CD4-positive, alpha-beta memory T cell (primary cell): ENCODE results near the gene XPR1. TPM values are rescaled to one million over a fixed set of nuclear protein-coding genes. Genes with fewer than 3 reads are reported as not detected.
"Not testable (repeated sequence)": the region's sequence is repeated elsewhere in the genome, so short reads cannot be mapped to it uniquely, and the experiment has no call there.

Experiments
- CTCF ChIA-PET: fragments of 350-600 bp; sonication (Branson Sonifier 250); formaldehyde crosslinking; loops from one replicate; lab custom pipeline; 2021; ENCODE audit warnings: inconsistent platforms; ENCODE audit not compliant: partially characterized antibody; lab: Charles Lee
- POLR2A ChIA-PET: fragments of 350-600 bp; sonication (Branson Sonifier 250); formaldehyde crosslinking; loops from one replicate; lab custom pipeline; 2021; ENCODE audit not compliant: partially characterized antibody; lab: Charles Lee
- DNase-seq, 5 donors: peaks; one replicate each; pipeline versions ENCODE4 v3.0.0 to v3.0.0-alpha.2; 2020 to 2022; ENCODE audit warnings: mixed read lengths in 1 of 5
- H3K27ac ChIP-seq: one replicate; pipeline ENCODE4 v1.7.0; 2013; ENCODE audit warnings: low read depth, low read length
- H3K27me3 ChIP-seq: 2 replicates; pipeline ENCODE4 v1.7.0; 2013; ENCODE audit warnings: mild to moderate bottlenecking, low read length, moderate library complexity; ENCODE audit not compliant: insufficient read depth
- H3K36me3 ChIP-seq: 2 replicates; pipeline ENCODE4 v1.7.0; 2013; ENCODE audit warnings: mild to moderate bottlenecking, low read length, moderate library complexity; ENCODE audit not compliant: insufficient read depth
- H3K4me1 ChIP-seq: 2 replicates; pipeline ENCODE4 v1.7.0; 2013; ENCODE audit warnings: mild to moderate bottlenecking, low read length, moderate library complexity; ENCODE audit not compliant: insufficient read depth
- H3K4me3 ChIP-seq, 2 donors: one replicate each; pipeline ENCODE4 v1.7.0; 2013; ENCODE audit warnings: low read length in 2 of 2, mild to moderate bottlenecking in 1 of 2
- H3K9me3 ChIP-seq, 2 donors: one replicate each; pipeline ENCODE4 v1.7.0; 2013; ENCODE audit warnings: low read length in 2 of 2, control low read depth in 1 of 2; ENCODE audit not compliant: control insufficient read depth in 1 of 2
- H3K27ac Mint-ChIP-seq, 7 donors: one replicate each; pipeline ENCODE4 v1.8.0; 2020 to 2021; ENCODE audit warnings: mixed read lengths in 7 of 7, mild to moderate bottlenecking in 6 of 7, inconsistent platforms in 3 of 7, moderate library complexity in 3 of 7
- H3K27me3 Mint-ChIP-seq, 2 donors: one replicate each; pipeline ENCODE4 v1.8.0; 2020 to 2021; ENCODE audit warnings: mixed read lengths in 2 of 2
- H3K36me3 Mint-ChIP-seq, 2 donors: one replicate each; pipeline ENCODE4 v1.8.0; 2020 to 2021; ENCODE audit warnings: mixed read lengths in 2 of 2, inconsistent platforms in 1 of 2, mild to moderate bottlenecking in 1 of 2
- H3K4me1 Mint-ChIP-seq, 4 donors: one replicate each; pipeline ENCODE4 v1.8.0; 2020 to 2021; ENCODE audit warnings: mixed read lengths in 4 of 4, mild to moderate bottlenecking in 1 of 4
- H3K4me3 Mint-ChIP-seq, 8 donors: one replicate each; pipeline ENCODE4 v1.8.0; 2020 to 2021; ENCODE audit warnings: mixed read lengths in 8 of 8, mild to moderate bottlenecking in 7 of 8, moderate library complexity in 6 of 8, inconsistent platforms in 3 of 8
- H3K9me3 Mint-ChIP-seq, 8 donors: one replicate each; pipeline ENCODE4 v1.8.0; 2020 to 2021; ENCODE audit warnings: mixed read lengths in 8 of 8, mild to moderate bottlenecking in 5 of 8, inconsistent platforms in 3 of 8, moderate library complexity in 1 of 8
- intact Hi-C: fragments of 100-400 bp; cut with micrococcal nuclease; formaldehyde crosslinking; loops from one replicate; pipeline ENCODE4 v1.15.1; 2023
- polyA plus RNA-seq, 2 donors: library from polyadenylated mRNA; unstranded; fragments of 300-500 nt; fragmentation: Illumina TruSeq; gene quantifications; one replicate each; pipeline ENCODE4 v1.2.3, GENCODE V29; 2021
- total RNA-seq, 2 experiments: library from RNA; stranded (reverse); gene quantifications; one replicate each; pipeline ENCODE4 v1.2.3, GENCODE V29; 2021

The XPR1 gene
- total and polyA plus RNA-seq, 4 experiments from 2014 or later: 6.5 to 17.0 (median 12.6) TPM

GRCh38 chr1:180854001-180854400 lies 222.2 kb downstream of the XPR1 start:
- Histone ChIP-seq H3K4me1 (peaks cover 21% of the 10 kb centered on the region), H3K27ac (no peak overlapping the region), H3K4me3 (no peak overlapping the region), H3K36me3 (no peaks in the 10 kb centered on the region), H3K27me3 (no peaks in the 10 kb centered on the region), H3K9me3 (no peaks in the 10 kb centered on the region)
- H3K27me3 Mint-ChIP-seq: no peaks in the 10 kb centered on the region
- H3K4me1 Mint-ChIP-seq: peaks cover 17 to 32% (median 25%) of the 10 kb centered on the region in 4 donors
- no peak for DNase-seq
- CTCF ChIA-PET: interaction anchor here (0.9 to 2.1 kb wide), 3 partner anchors 9 to 41 kb away, joined by 3 to 10 read pairs (median 5); no protein-coding TSS in a partner anchor
- no peak overlapping the region for H3K4me3 Mint-ChIP-seq
- H3K9me3 Mint-ChIP-seq: peaks cover 0 to 11% (median 5%) of the 10 kb centered on the region in 8 donors
- peak overlapping the region in 1 of 7 donors; percentile 0 for H3K27ac Mint-ChIP-seq
- POLR2A ChIA-PET: no interaction called here
- intact Hi-C loops: no loop called here
- peaks cover 8 to 23% of the 10 kb centered on the region in 2 donors for H3K36me3 Mint-ChIP-seq

GRCh38 chr1:180854456-180854855 lies 222.6 kb downstream of the XPR1 start:
- no peaks in the 10 kb centered on the region for H3K27me3 ChIP-seq
- peaks cover 21% of the 10 kb centered on the region for H3K4me1 ChIP-seq
- Mint-ChIP-seq H3K4me1 (peaks cover 17 to 31% (median 25%) of the 10 kb centered on the region in 4 donors), H3K27ac (peak overlapping the region in 1 of 7 donors; percentile 14), H3K36me3 (peaks cover 6 to 21% of the 10 kb centered on the region in 2 donors), H3K4me3 (no peak overlapping the region), H3K9me3 (peaks cover 0 to 11% (median 5%) of the 10 kb centered on the region in 8 donors), H3K27me3 (no peaks in the 10 kb centered on the region)
- no peak overlapping the region for H3K27ac ChIP-seq
- H3K36me3 ChIP-seq: no peaks in the 10 kb centered on the region
- ChIA-PET CTCF (interaction anchor here (0.9 to 2.1 kb wide), 4 partner anchors 8 to 41 kb away, joined by 3 to 10 read pairs (median 4); no protein-coding TSS in a partner anchor), POLR2A (no interaction called here)
- no peaks in the 10 kb centered on the region for H3K9me3 ChIP-seq
- DNase-seq: no peak
- no peak overlapping the region for H3K4me3 ChIP-seq
- intact Hi-C loops: no loop called here

- not testable (repeated sequence) for H3K36me3 Mint-ChIP-seq, H3K27me3 Mint-ChIP-seq
Measured at GRCh38 chr1:180857947-180858725, 226.3 kb downstream of the XPR1 start.

GRCh38 chr1:180859306-180859705 lies 227.5 kb downstream of the XPR1 start:
- Histone ChIP-seq H3K4me1 (no peaks in the 10 kb centered on the region), H3K27ac (no peak overlapping the region), H3K36me3 (no peaks in the 10 kb centered on the region), H3K9me3 (no peaks in the 10 kb centered on the region), H3K4me3 (no peak overlapping the region), H3K27me3 (no peaks in the 10 kb centered on the region)
- intact Hi-C loops: no loop called here
- Mint-ChIP-seq H3K4me1 (peaks cover 0 to 4% (median 2%) of the 10 kb centered on the region in 4 donors), H3K9me3 (no peaks in the 10 kb centered on the region), H3K27me3 (no peaks in the 10 kb centered on the region), H3K36me3 (peaks cover 0 to 3% of the 10 kb centered on the region in 2 donors), H3K4me3 (no peak overlapping the region), H3K27ac (no peak overlapping the region)
- CTCF ChIA-PET: no interaction called here
- POLR2A ChIA-PET: no interaction called here
- DNase-seq: no peak

More at GRCh38 chr1:180857947-180858725, 226.3 kb downstream of the XPR1 start:
- peaks cover 4 to 10% (median 7%) of the 10 kb centered on the region in 4 donors for H3K4me1 Mint-ChIP-seq
- H3K27ac ChIP-seq, H3K27ac Mint-ChIP-seq, H3K9me3 Mint-ChIP-seq, H3K9me3 ChIP-seq, H3K4me3 Mint-ChIP-seq, H3K27me3 ChIP-seq, CTCF ChIA-PET, intact Hi-C loops, DNase-seq, H3K4me3 ChIP-seq, POLR2A ChIA-PET, H3K4me1 ChIP-seq, H3K36me3 ChIP-seq: not testable (repeated sequence)

GRCh38 chr1:180860535-180860934 lies 228.7 kb downstream of the XPR1 start:
- H3K27ac Mint-ChIP-seq: peak overlapping the region in 3 of 7 donors; percentile 1 to 62 (median 11)
- POLR2A ChIA-PET: no interaction called here
- no peaks in the 10 kb centered on the region for H3K4me1 ChIP-seq
- intact Hi-C loops: loop anchor here (5.0 kb wide), 1 partner anchor 228 kb away; the partner anchor contains the start of gene XPR1
- H3K9me3 ChIP-seq: no peaks in the 10 kb centered on the region
- H3K4me3 ChIP-seq: no peak overlapping the region
- peaks cover 5 to 6% of the 10 kb centered on the region in 2 donors for H3K36me3 Mint-ChIP-seq
- H3K27ac ChIP-seq: no peak overlapping the region
- no peaks in the 10 kb centered on the region for H3K9me3 Mint-ChIP-seq
- H3K4me1 Mint-ChIP-seq: peaks cover 0 to 4% (median 2%) of the 10 kb centered on the region in 4 donors
- no peaks in the 10 kb centered on the region for H3K27me3 Mint-ChIP-seq
- no peaks in the 10 kb centered on the region for H3K27me3 ChIP-seq
- DNase-seq: no peak
- CTCF ChIA-PET: interaction anchor here (0.5 to 7.1 kb wide), 6 partner anchors 208 to 381 kb away, joined by 3 to 181 read pairs (median 3); no protein-coding TSS in a partner anchor
- H3K36me3 ChIP-seq: no peaks in the 10 kb centered on the region
- H3K4me3 Mint-ChIP-seq: no peak overlapping the region

GRCh38 chr1:180862305-180862704 lies 230.5 kb downstream of the XPR1 start:
- ChIA-PET CTCF (interaction anchor here (0.7 to 7.1 kb wide), 25 partner anchors 7 to 359 kb away, joined by 3 to 181 read pairs (median 4); partner anchors contain the start of genes ACBD6 and XPR1), POLR2A (no interaction called here)
- no peaks in the 10 kb centered on the region for H3K27me3 ChIP-seq
- DNase-seq: no peak
- peaks cover 0 to 4% (median 0%) of the 10 kb centered on the region in 4 donors for H3K4me1 Mint-ChIP-seq
- no peak overlapping the region for H3K27ac ChIP-seq
- H3K4me3 ChIP-seq: no peak overlapping the region
- H3K9me3 Mint-ChIP-seq: no peaks in the 10 kb centered on the region
- H3K9me3 ChIP-seq: no peaks in the 10 kb centered on the region
- peak overlapping the region in 3 of 7 donors; percentile 25 to 49 (median 47) for H3K27ac Mint-ChIP-seq
- H3K27me3 Mint-ChIP-seq: no peaks in the 10 kb centered on the region
- H3K4me3 Mint-ChIP-seq: no peak overlapping the region
- no peaks in the 10 kb centered on the region for H3K36me3 ChIP-seq
- H3K36me3 Mint-ChIP-seq: peaks cover 5 to 6% of the 10 kb centered on the region in 2 donors
- intact Hi-C loops: loop anchor here (5.0 kb wide), 1 partner anchor 230 kb away; the partner anchor contains the start of gene XPR1
- no peaks in the 10 kb centered on the region for H3K4me1 ChIP-seq

GRCh38 chr1:180863158-180863775 lies 231.4 kb downstream of the XPR1 start:
- Histone ChIP-seq H3K27ac (no peak overlapping the region), H3K27me3 (no peaks in the 10 kb centered on the region), H3K4me3 (no peak overlapping the region), H3K9me3 (no peaks in the 10 kb centered on the region), H3K36me3 (no peaks in the 10 kb centered on the region), H3K4me1 (no peaks in the 10 kb centered on the region)
- POLR2A ChIA-PET: no interaction called here
- peaks cover 5 to 6% of the 10 kb centered on the region in 2 donors for H3K36me3 Mint-ChIP-seq
- no peaks in the 10 kb centered on the region for H3K27me3 Mint-ChIP-seq
- H3K4me3 Mint-ChIP-seq: no peak overlapping the region
- H3K9me3 Mint-ChIP-seq: no peaks in the 10 kb centered on the region
- peak in 4 of 5 donors; percentile 31 to 44 (median 38) for DNase-seq
- intact Hi-C loops: loop anchor here (5.0 kb wide), 1 partner anchor 231 kb away; the partner anchor contains the start of gene XPR1
- H3K27ac Mint-ChIP-seq: no peak overlapping the region
- peaks cover 0 to 4% (median 0%) of the 10 kb centered on the region in 4 donors for H3K4me1 Mint-ChIP-seq
- CTCF ChIA-PET: interaction anchor here (0.8 to 7.1 kb wide), 24 partner anchors 8 to 1217 kb away, joined by 3 to 181 read pairs (median 4); partner anchors contain the start of genes ACBD6 and XPR1
